SK-N-SH treated with all-trans-retinoic acid at 6 μM for 48 hours (cell line): ENCODE measurements around the gene DNAH8.

Experiments
- BACH2 ChIP-seq: fragments of 250-450 bp; sonication (Bioruptor Pico); IDR thresholded peaks from 2 replicates; pipeline ENCODE4 v1.9.0; 2021; ENCODE audit warnings: mild to moderate bottlenecking, borderline replicate concordance
- CREB5 ChIP-seq: fragments of 250-450 bp; sonication (Bioruptor Pico); IDR thresholded peaks from 2 replicates; pipeline ENCODE4 v1.5.1; 2020; ENCODE audit warnings: low read depth, mild to moderate bottlenecking, moderate library complexity
- CSDC2 ChIP-seq: fragments of 250-450 bp; sonication (Bioruptor Pico); IDR thresholded peaks from 2 replicates; pipeline ENCODE4 v1.5.0; 2020; ENCODE audit warnings: mild to moderate bottlenecking, moderate library complexity
- TCF4 ChIP-seq: fragments of 250-450 bp; sonication (Bioruptor Pico); IDR thresholded peaks from 2 replicates; pipeline ENCODE4 v1.8.0; 2021; ENCODE audit warnings: mild to moderate bottlenecking, moderate library complexity, borderline replicate concordance
- TSHZ2 ChIP-seq: fragments of 250-450 bp; sonication (Bioruptor Pico); IDR thresholded peaks from 2 replicates; pipeline ENCODE4 v1.5.0; 2020; ENCODE audit warnings: mild to moderate bottlenecking, moderate library complexity
- ZC3H10 ChIP-seq: fragments of 250-450 bp; sonication (Bioruptor Pico); IDR thresholded peaks from 2 replicates; pipeline ENCODE4 v1.5.1; 2021; ENCODE audit warnings: mild to moderate bottlenecking, moderate library complexity
- TF ChIP-seq, protein P1 (sequence below): fragments of 250-450 bp; sonication (Bioruptor Pico); IDR thresholded peaks from 2 replicates; pipeline ENCODE4 v1.8.0; 2020; ENCODE audit warnings: mild to moderate bottlenecking, moderate library complexity, borderline replicate concordance
- TF ChIP-seq, protein P2 (sequence below): fragments of 250-450 bp; sonication (Bioruptor Pico); IDR thresholded peaks from 2 replicates; pipeline ENCODE4 v1.5.1; 2021; ENCODE audit warnings: mild to moderate bottlenecking, moderate library complexity
- TF ChIP-seq, protein P3 (sequence below): fragments of 250-450 bp; sonication (Bioruptor Pico); IDR thresholded peaks from 2 replicates; pipeline ENCODE4 v1.8.0; 2021; ENCODE audit warnings: low read depth, mild to moderate bottlenecking, moderate library complexity, borderline replicate concordance

GRCh38 chr6:38725414-38726183 is 10.5 kb downstream of the DNAH8 start:
- TF ChIP-seq, protein P1, sequence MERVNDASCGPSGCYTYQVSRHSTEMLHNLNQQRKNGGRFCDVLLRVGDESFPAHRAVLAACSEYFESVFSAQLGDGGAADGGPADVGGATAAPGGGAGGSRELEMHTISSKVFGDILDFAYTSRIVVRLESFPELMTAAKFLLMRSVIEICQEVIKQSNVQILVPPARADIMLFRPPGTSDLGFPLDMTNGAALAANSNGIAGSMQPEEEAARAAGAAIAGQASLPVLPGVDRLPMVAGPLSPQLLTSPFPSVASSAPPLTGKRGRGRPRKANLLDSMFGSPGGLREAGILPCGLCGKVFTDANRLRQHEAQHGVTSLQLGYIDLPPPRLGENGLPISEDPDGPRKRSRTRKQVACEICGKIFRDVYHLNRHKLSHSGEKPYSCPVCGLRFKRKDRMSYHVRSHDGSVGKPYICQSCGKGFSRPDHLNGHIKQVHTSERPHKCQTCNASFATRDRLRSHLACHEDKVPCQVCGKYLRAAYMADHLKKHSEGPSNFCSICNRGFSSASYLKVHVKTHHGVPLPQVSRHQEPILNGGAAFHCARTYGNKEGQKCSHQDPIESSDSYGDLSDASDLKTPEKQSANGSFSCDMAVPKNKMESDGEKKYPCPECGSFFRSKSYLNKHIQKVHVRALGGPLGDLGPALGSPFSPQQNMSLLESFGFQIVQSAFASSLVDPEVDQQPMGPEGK (CRISPR knock-in tag): no peak
- TF ChIP-seq ZC3H10 (CRISPR knock-in tag): no peak
- no peak for TF ChIP-seq CREB5 (CRISPR knock-in tag)
- TF ChIP-seq BACH2 (CRISPR knock-in tag): no peak
- TF ChIP-seq TCF4 (CRISPR knock-in tag): no peak
- TF ChIP-seq, protein P2, sequence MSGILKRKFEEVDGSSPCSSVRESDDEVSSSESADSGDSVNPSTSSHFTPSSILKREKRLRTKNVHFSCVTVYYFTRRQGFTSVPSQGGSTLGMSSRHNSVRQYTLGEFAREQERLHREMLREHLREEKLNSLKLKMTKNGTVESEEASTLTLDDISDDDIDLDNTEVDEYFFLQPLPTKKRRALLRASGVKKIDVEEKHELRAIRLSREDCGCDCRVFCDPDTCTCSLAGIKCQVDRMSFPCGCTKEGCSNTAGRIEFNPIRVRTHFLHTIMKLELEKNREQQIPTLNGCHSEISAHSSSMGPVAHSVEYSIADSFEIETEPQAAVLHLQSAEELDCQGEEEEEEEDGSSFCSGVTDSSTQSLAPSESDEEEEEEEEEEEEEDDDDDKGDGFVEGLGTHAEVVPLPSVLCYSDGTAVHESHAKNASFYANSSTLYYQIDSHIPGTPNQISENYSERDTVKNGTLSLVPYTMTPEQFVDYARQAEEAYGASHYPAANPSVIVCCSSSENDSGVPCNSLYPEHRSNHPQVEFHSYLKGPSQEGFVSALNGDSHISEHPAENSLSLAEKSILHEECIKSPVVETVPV (CRISPR knock-in tag): no peak
- TF ChIP-seq, protein P3, sequence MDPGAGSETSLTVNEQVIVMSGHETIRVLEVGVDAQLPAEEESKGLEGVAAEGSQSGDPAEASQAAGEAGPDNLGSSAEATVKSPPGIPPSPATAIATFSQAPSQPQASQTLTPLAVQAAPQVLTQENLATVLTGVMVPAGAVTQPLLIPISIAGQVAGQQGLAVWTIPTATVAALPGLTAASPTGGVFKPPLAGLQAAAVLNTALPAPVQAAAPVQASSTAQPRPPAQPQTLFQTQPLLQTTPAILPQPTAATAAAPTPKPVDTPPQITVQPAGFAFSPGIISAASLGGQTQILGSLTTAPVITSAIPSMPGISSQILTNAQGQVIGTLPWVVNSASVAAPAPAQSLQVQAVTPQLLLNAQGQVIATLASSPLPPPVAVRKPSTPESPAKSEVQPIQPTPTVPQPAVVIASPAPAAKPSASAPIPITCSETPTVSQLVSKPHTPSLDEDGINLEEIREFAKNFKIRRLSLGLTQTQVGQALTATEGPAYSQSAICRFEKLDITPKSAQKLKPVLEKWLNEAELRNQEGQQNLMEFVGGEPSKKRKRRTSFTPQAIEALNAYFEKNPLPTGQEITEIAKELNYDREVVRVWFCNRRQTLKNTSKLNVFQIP (CRISPR knock-in tag): no peak
- TF ChIP-seq CSDC2: no peak
- no peak for TF ChIP-seq TSHZ2 (CRISPR knock-in tag)
